Measurements from ENCODE around the gene ZFP36L2. TPM values are rescaled to one million over a fixed set of nuclear protein-coding genes. Genes with fewer than 3 reads are reported as not detected.

Gene ZFP36L2
- total RNA-seq, 1 donor from 2014 or later, result 222 TPM

DNA sequence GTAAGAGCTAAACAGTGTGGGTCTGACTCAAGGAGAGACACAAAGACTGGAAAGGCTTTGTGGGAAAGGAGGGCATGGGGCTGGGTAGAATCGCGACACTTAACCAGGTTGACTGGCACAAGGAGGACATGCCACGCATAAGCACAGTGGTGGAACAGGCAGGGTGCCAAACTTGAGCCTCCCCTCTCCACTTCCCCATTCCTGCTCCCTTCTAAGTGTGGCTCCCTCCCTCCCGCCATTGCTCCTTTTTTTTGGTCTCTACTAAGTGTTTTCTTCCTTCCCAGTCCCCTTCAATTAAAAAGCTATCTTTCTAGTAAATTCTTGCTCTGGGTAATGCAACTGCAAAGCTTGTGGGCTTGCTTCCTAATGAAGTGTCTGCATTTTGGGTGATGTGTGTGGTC is 40.3 kb upstream of the ZFP36L2 start:
- Mint-ChIP-seq H3K36me3 (ENCODE audit: insufficient read depth) (peaks cover 6% of the 10 kb centered on the region), H3K9me3 (ENCODE audit: low read depth) (no peaks in the 10 kb centered on the region), H3K27ac (no peak overlapping the region), H3K4me3 (ENCODE audit: low read depth) (no peak overlapping the region), H3K4me1 (ENCODE audit: low read depth) (peaks cover 8% of the 10 kb centered on the region), H3K27me3 (no peaks in the 10 kb centered on the region)
- TF ChIP-seq, protein P1, sequence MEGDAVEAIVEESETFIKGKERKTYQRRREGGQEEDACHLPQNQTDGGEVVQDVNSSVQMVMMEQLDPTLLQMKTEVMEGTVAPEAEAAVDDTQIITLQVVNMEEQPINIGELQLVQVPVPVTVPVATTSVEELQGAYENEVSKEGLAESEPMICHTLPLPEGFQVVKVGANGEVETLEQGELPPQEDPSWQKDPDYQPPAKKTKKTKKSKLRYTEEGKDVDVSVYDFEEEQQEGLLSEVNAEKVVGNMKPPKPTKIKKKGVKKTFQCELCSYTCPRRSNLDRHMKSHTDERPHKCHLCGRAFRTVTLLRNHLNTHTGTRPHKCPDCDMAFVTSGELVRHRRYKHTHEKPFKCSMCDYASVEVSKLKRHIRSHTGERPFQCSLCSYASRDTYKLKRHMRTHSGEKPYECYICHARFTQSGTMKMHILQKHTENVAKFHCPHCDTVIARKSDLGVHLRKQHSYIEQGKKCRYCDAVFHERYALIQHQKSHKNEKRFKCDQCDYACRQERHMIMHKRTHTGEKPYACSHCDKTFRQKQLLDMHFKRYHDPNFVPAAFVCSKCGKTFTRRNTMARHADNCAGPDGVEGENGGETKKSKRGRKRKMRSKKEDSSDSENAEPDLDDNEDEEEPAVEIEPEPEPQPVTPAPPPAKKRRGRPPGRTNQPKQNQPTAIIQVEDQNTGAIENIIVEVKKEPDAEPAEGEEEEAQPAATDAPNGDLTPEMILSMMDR (IDR thresholded peaks at IDR 0.05; ENCODE audit: unreplicated experiment), result no peak
- DNase-seq (ENCODE audit: low spot score, unreplicated experiment), result no peak

DNA sequence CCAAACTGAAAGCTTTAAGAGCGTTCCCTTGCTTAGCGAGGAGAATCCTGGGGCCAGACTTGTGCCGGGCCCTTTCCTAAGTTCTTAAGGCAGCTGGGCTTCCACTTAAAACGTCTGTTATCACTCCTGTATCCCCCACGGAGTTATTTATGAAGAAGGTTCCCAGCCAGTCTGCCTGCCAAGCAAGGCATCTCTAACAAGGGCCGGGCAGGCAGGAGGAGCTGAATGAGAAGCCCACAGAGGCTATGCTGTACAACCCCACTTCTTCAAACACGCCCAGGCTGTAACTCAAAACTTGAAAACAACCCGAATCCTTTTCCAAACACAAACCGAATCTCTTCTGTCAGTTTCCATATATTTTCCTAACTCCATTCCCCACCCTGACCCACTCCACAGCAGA is 39.0 kb upstream of the ZFP36L2 start:
- Mint-ChIP-seq H3K4me3 (ENCODE audit: low read depth) (no peak overlapping the region), H3K4me1 (ENCODE audit: low read depth) (peaks cover 8% of the 10 kb centered on the region), H3K9me3 (ENCODE audit: low read depth) (no peaks in the 10 kb centered on the region)

DNA sequence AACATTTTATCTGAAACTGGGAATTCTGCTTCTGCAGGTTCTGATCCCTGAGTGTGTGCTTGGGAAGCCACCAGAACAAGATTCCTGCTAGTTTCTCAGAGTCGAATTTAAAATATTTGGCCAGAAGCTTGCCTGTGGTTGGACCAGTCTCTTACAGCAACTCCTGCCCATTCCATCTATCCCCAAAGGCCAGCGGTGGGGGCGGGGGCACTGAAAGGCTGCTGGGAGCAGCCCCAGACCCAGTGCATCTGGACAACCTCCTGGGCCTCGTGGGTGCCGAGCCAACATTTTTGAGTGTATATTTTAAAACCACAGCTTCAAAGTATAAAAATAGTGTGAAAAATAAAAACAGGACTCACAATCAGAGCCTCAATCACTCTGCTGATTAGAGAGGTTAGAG is 38.6 kb upstream of the ZFP36L2 start:
- H3K27ac Mint-ChIP-seq, result no peak overlapping the region
- peaks cover 6% of the 10 kb centered on the region for H3K36me3 Mint-ChIP-seq (ENCODE audit: insufficient read depth)
- H3K4me3 Mint-ChIP-seq (ENCODE audit: low read depth), result no peak overlapping the region
- H3K27me3 Mint-ChIP-seq, result no peaks in the 10 kb centered on the region
- no peak for DNase-seq (ENCODE audit: low spot score, unreplicated experiment)
- peaks cover 8% of the 10 kb centered on the region for H3K4me1 Mint-ChIP-seq (ENCODE audit: low read depth)
- H3K9me3 Mint-ChIP-seq (ENCODE audit: low read depth), result no peaks in the 10 kb centered on the region
- TF ChIP-seq, protein P1 (IDR thresholded peaks at IDR 0.05; ENCODE audit: unreplicated experiment), result no peak

More for the DNA sequence above, 39.0 kb upstream of the ZFP36L2 start:
- Mint-ChIP-seq H3K27me3 (no peaks in the 10 kb centered on the region), H3K27ac (no peak overlapping the region), H3K36me3 (ENCODE audit: insufficient read depth) (peaks cover 6% of the 10 kb centered on the region)
- TF ChIP-seq, protein P1 (IDR thresholded peaks at IDR 0.05; ENCODE audit: unreplicated experiment), result no peak
- DNase-seq (ENCODE audit: low spot score, unreplicated experiment), result no peak

DNA sequence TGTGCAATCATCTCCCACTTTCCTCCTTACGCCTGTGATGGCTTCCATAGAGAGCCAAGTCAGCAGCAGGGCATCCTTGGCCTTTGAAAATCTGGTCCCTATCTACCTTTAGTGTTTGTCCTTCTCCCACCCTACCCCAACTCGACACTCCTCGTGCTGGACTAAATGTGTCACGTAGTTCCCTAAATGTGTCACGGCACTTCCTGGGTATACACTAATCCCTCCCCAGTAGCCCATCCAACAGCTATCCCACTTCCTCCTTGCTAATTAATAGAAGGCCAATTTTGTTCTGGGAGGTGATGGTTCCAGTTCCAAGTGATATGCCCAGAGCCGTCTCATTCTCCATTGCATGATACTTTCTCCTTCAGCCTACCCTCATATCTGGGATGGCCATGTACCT is 36.5 kb upstream of the ZFP36L2 start:
- TF ChIP-seq, protein P1 (IDR thresholded peaks at IDR 0.05; ENCODE audit: unreplicated experiment), result no peak
- H3K9me3 Mint-ChIP-seq (ENCODE audit: low read depth), result no peaks in the 10 kb centered on the region
- peaks cover 6% of the 10 kb centered on the region for H3K36me3 Mint-ChIP-seq (ENCODE audit: insufficient read depth)
- peaks cover 1% of the 10 kb centered on the region for H3K4me1 Mint-ChIP-seq (ENCODE audit: low read depth)
- no peak overlapping the region for H3K27ac Mint-ChIP-seq
- H3K27me3 Mint-ChIP-seq, result no peaks in the 10 kb centered on the region
- H3K4me3 Mint-ChIP-seq (ENCODE audit: low read depth), result no peak overlapping the region
- no peak for DNase-seq (ENCODE audit: low spot score, unreplicated experiment)

DNA sequence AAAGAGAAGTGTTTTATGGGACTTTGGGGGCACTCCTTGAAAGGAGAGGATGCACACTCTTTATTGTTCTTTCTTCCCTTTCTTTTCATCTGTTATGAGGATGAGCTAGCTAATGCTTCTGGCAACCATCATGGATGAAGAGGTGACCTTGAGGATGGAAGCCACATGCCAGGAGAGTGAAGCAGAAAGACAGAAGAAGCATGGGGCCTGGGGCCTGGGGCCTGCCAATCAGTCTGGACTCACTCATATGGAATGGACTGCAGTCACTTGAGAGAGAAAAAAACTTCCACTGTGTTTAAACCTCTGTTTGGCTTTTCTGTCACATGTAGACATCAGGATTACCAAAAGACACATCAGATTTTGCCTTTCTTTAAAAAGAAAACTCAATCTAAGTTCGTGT is 35.8 kb upstream of the ZFP36L2 start:
- Mint-ChIP-seq H3K9me3 (ENCODE audit: low read depth) (no peaks in the 10 kb centered on the region), H3K4me3 (ENCODE audit: low read depth) (no peak overlapping the region), H3K27me3 (no peaks in the 10 kb centered on the region), H3K27ac (no peak overlapping the region), H3K36me3 (ENCODE audit: insufficient read depth) (peaks cover 9% of the 10 kb centered on the region), H3K4me1 (ENCODE audit: low read depth) (peaks cover 1% of the 10 kb centered on the region)
- TF ChIP-seq, protein P1 (IDR thresholded peaks at IDR 0.05; ENCODE audit: unreplicated experiment), result no peak
- no peak for DNase-seq (ENCODE audit: low spot score, unreplicated experiment)
